Measurements from ENCODE around the gene GNL3. TPM values are rescaled to one million over a fixed set of nuclear protein-coding genes. Genes with fewer than 3 reads are reported as not detected.

Gene GNL3
- total RNA-seq, result 100 to 1,000 TPM in 1 of 2 donors, 10 to 100 TPM in 1; 38.2 to 136 TPM

GRCh38 chr3:52685709-52686691, at the start of gene GNL3, which contains the start of gene PBRM1:
TSS of gene GNL3 (plus strand) at chr3:52686032. CDS start at chr3:52686093, 61 bp downstream.
TSS of gene PBRM1 (minus strand) at chr3:52685913.
- Histone ChIP-seq H3K36me3 (peaks cover 37% of the 10 kb centered on the region), H3K4me1 (ENCODE audit: control insufficient read depth in 1 of 2, low read depth in 2 of 2) (peaks cover 22 to 53% of the 10 kb centered on the region in 2 donors), H3K4me3 (peak within 1 kb of the TSS; percentile 82), H3K9me3 (no peaks in the 10 kb centered on the region), H3K27ac (peak within 1 kb of the TSS; percentile 92 to 93), H3K27me3 (replicated peaks; ENCODE audit: insufficient read depth) (no peaks in the 10 kb centered on the region)
- TF ChIP-seq CTCF (IDR thresholded peaks at IDR 0.05), result peak; percentile 16
- DNase-seq (ENCODE audit: low spot score), result peak; percentile 61
- peak; percentile 89 for ATAC-seq (ENCODE audit: insufficient number of reproducible peaks, low FRiP score, low read depth)

- Histone ChIP-seq H3K4me3 (no peak overlapping the region), H3K4me1 (ENCODE audit: control insufficient read depth in 1 of 2, low read depth in 2 of 2) (no peaks in the 10 kb centered on the region), H3K27ac (no peak overlapping the region), H3K27me3 (replicated peaks; ENCODE audit: insufficient read depth) (no peaks in the 10 kb centered on the region), H3K9me3 (no peaks in the 10 kb centered on the region), H3K36me3 (peaks cover 31% of the 10 kb centered on the region)
- no peak for TF ChIP-seq CTCF (IDR thresholded peaks at IDR 0.05)
- DNase-seq (ENCODE audit: low spot score), result no peak
- ATAC-seq (ENCODE audit: insufficient number of reproducible peaks, low FRiP score, low read depth), result no peak
Observed at GRCh38 chr3:52636673-52637072, 49.2 kb upstream of the GNL3 start.

- Histone ChIP-seq H3K36me3 (peaks cover 37% of the 10 kb centered on the region), H3K27ac (no peak overlapping the region)
Observed at GRCh38 chr3:52645549-52645948, 40.3 kb upstream of the GNL3 start.

GRCh38 chr3:52649461-52650210, 36.2 kb upstream of the GNL3 start:
- TF ChIP-seq CTCF (IDR thresholded peaks at IDR 0.05), result no peak
- no peaks in the 10 kb centered on the region for H3K27me3 ChIP-seq (replicated peaks; ENCODE audit: insufficient read depth)
- no peaks in the 10 kb centered on the region for H3K9me3 ChIP-seq
- peak overlapping the region in 1 of 2 donors; percentile 23 for H3K27ac ChIP-seq
- no peak overlapping the region for H3K4me3 ChIP-seq
- DNase-seq (ENCODE audit: low spot score) (no peak), ATAC-seq (ENCODE audit: insufficient number of reproducible peaks, low FRiP score, low read depth) (no peak)
- H3K4me1 ChIP-seq (ENCODE audit: control insufficient read depth in 1 of 2, low read depth in 2 of 2), result no peaks in the 10 kb centered on the region
- peaks cover 26% of the 10 kb centered on the region for H3K36me3 ChIP-seq

More at GRCh38 chr3:52645549-52645948, 40.3 kb upstream of the GNL3 start:
- no peak overlapping the region for H3K4me3 ChIP-seq
- no peaks in the 10 kb centered on the region for H3K27me3 ChIP-seq (replicated peaks; ENCODE audit: insufficient read depth)
- ATAC-seq (ENCODE audit: insufficient number of reproducible peaks, low FRiP score, low read depth) (no peak), DNase-seq (ENCODE audit: low spot score) (no peak)
- no peaks in the 10 kb centered on the region for H3K4me1 ChIP-seq (ENCODE audit: control insufficient read depth in 1 of 2, low read depth in 2 of 2)
- H3K9me3 ChIP-seq, result no peaks in the 10 kb centered on the region
- TF ChIP-seq CTCF (IDR thresholded peaks at IDR 0.05), result no peak

GRCh38 chr3:52650439-52650838, 35.4 kb upstream of the GNL3 start:
- Histone ChIP-seq H3K4me3 (no peak overlapping the region), H3K27ac (peak overlapping the region in 1 of 2 donors; percentile 17), H3K4me1 (ENCODE audit: control insufficient read depth in 1 of 2, low read depth in 2 of 2) (no peaks in the 10 kb centered on the region), H3K9me3 (no peaks in the 10 kb centered on the region), H3K27me3 (replicated peaks; ENCODE audit: insufficient read depth) (no peaks in the 10 kb centered on the region), H3K36me3 (peaks cover 24% of the 10 kb centered on the region)
- DNase-seq (ENCODE audit: low spot score), result no peak
- TF ChIP-seq CTCF (IDR thresholded peaks at IDR 0.05), result no peak
- ATAC-seq (ENCODE audit: insufficient number of reproducible peaks, low FRiP score, low read depth), result no peak

Data from thoracic aorta (tissue), 2 donors.